ENCODE data around the gene PODNL1.

DNA sequence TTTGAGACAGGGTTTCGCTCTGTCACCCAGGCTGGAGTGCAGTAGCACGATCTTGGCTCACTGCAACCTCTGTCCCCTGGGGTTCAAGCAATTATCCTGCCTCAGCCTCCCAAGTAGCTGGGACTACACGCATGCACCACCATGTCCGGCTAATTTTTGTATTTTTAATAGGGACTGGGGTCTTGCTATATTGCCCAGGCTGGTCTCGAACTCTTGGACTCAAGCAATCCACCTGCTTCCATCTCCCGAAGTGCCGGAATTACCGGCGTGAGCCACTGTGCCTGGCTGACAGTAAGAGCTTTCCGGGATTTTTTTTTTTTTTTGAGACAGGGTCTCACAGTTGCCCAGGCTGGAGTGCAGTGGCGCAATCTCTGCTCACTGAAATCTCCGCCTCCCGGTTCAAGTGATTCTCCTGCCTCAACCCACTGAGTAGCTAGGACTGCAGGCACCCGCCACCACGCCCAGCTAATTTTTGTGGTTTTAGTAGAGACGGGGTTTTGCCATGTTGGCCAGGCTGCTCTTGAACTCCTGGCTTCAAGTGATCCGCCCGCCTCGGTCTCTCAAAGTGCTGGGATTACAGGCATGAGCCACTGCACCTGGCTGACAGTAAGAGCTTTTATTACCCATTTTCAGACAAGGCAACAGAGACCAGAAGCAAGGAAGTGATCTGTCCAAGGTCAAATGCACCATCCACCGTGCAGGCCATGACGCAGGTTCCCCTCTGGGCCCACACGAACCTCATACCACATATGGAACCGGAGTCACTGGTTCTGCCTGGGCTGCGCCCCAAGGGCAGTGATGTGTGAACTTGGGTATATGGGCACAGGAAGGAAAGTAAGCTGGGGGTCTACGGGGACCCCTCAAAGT, 46.9 kb upstream of the PODNL1 start:
- TF ChIP-seq POLR2AphosphoS5 (IDR thresholded peaks at IDR 0.05; ENCODE audit: low read depth, low read length) (no peak), POLR2A (IDR thresholded peaks at IDR 0.05; ENCODE audit: low read depth, low read length) (no peak), TAF1 (IDR thresholded peaks at IDR 0.05; ENCODE audit: borderline replicate concordance, low read depth, low read length) (no peak)
